Stimulated activated memory B cell treated with anti-CD40 and anti-IgM and Interleukin-4, amounts not matched to agents 10 μg/mL and 1 μg/mL and 100 μg/mL, for 72 hours (primary cell): Measurements from ENCODE around the gene TRRAP.

ENCODE experiments used
- ATAC-seq: fragments of 150-1000 bp; cut with Tn5 transposase; 2 replicates; pipeline ENCODE4 v1.10.0; 2021
- H3K27ac Mint-ChIP-seq: one replicate; pipeline ENCODE4 v1.8.0; 2022; ENCODE audit warnings: mild to moderate bottlenecking, mixed read lengths
- H3K27me3 Mint-ChIP-seq: one replicate; pipeline ENCODE4 v1.8.0; 2022; ENCODE audit warnings: mixed read lengths
- H3K36me3 Mint-ChIP-seq: one replicate; pipeline ENCODE4 v1.8.0; 2022; ENCODE audit warnings: mixed read lengths
- H3K4me1 Mint-ChIP-seq: one replicate; pipeline ENCODE4 v1.8.0; 2022; ENCODE audit warnings: mixed read lengths
- H3K4me3 Mint-ChIP-seq: one replicate; pipeline ENCODE4 v1.8.0; 2022; ENCODE audit warnings: mild to moderate bottlenecking, moderate library complexity, mixed read lengths
- H3K9me3 Mint-ChIP-seq: one replicate; pipeline ENCODE4 v1.8.0; 2022; ENCODE audit warnings: mixed read lengths

TRRAP gene

DNA sequence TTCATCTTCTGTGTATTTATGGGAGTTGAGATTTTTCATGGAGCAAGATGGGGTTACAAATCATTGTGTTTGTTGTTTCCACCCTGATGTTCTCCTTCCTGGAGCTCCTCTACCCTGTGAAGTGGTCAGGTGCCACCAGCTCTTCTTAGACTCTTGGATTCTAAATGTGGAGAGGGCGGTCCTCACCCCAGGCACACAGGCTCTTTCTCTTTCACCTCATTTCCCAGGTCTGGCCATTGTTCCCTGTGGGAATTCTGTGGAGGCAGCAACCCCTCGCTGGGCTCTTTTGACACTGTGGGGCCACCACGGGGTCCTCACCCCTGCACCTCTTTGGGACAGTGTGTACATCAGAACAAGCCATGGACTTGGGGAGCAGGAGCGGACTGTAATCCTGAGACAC lies 95.9 kb downstream of the TRRAP start:
- no peak overlapping the region for H3K27ac Mint-ChIP-seq
- no peaks in the 10 kb centered on the region for H3K27me3 Mint-ChIP-seq
- H3K9me3 Mint-ChIP-seq, result no peaks in the 10 kb centered on the region
- ATAC-seq, result no peak
- H3K36me3 Mint-ChIP-seq, result peaks cover 87% of the 10 kb centered on the region
- H3K4me1 Mint-ChIP-seq, result no peaks in the 10 kb centered on the region
- no peak overlapping the region for H3K4me3 Mint-ChIP-seq

GRCh38 chr7:98974906-98975816 lies 96.8 kb downstream of the TRRAP start:
- no peak for ATAC-seq
- H3K27ac Mint-ChIP-seq, result no peak overlapping the region
- no peaks in the 10 kb centered on the region for H3K9me3 Mint-ChIP-seq
- no peaks in the 10 kb centered on the region for H3K27me3 Mint-ChIP-seq
- no peaks in the 10 kb centered on the region for H3K4me1 Mint-ChIP-seq
- no peak overlapping the region for H3K4me3 Mint-ChIP-seq
- H3K36me3 Mint-ChIP-seq, result peaks cover 85% of the 10 kb centered on the region

DNA sequence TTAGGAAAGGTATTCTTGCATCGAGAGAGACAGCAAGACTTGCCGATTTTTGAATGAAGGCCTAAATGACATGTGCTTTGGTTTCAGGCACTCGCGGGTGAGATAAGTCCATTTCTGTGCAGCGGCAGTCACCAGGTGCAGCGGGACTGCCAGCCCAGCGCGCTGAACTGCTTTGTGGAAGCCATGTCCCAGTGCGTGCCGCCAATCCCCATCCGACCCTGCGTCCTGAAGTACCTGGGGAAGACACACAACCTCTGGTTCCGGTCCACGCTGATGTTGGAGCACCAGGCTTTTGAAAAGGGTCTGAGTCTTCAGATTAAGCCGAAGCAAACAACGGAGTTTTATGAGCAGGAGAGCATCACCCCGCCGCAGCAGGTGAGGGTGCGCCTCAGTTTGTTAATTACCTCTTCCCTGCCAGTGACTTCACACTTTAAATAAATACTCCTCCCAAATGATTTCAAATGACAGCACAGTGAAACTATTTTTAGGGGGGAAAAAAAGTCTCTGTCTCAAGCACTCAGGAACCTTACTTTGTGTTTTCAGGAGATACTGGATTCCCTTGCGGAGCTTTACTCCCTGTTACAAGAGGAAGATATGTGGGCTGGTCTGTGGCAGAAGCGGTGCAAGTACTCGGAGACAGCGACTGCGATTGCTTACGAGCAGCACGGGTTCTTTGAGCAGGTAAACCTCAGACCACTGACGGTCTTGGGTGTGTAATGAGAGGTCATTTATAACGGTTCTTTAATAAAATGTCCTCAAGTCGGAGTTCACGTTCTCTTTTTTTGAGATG lies 98.3 kb downstream of the TRRAP start:
- Mint-ChIP-seq H3K4me3 (no peak overlapping the region), H3K9me3 (no peaks in the 10 kb centered on the region), H3K27me3 (no peaks in the 10 kb centered on the region), H3K36me3 (peaks cover 85% of the 10 kb centered on the region), H3K27ac (no peak overlapping the region), H3K4me1 (no peaks in the 10 kb centered on the region)
- no peak for ATAC-seq

- no peaks in the 10 kb centered on the region for H3K9me3 Mint-ChIP-seq
- no peak overlapping the region for H3K4me3 Mint-ChIP-seq
- H3K27me3 Mint-ChIP-seq, result no peaks in the 10 kb centered on the region
- no peaks in the 10 kb centered on the region for H3K4me1 Mint-ChIP-seq
- peaks cover 85% of the 10 kb centered on the region for H3K36me3 Mint-ChIP-seq
- no peak for ATAC-seq
- no peak overlapping the region for H3K27ac Mint-ChIP-seq
These were observed 100.3 kb downstream of the TRRAP start for GRCh38 chr7:98978672-98979071.

DNA sequence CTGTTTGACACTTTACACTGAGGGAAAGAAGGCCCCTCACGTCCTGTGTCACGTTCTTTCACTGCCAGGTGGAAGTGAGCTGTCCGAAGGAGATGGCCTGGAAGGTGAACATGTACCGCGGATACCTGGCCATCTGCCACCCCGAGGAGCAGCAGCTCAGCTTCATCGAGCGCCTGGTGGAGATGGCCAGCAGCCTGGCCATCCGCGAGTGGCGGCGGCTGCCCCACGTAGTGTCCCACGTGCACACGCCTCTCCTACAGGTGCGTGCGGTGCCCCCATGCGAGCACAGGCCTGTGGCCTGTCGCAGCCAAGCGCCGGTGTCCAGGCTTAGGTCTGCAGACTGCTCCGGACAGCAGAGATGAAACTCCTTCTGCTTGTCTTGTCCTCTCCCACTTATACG lies 103.4 kb downstream of the TRRAP start:
- H3K9me3 Mint-ChIP-seq, result peaks cover 6% of the 10 kb centered on the region
- H3K36me3 Mint-ChIP-seq, result peaks cover 86% of the 10 kb centered on the region
- no peaks in the 10 kb centered on the region for H3K4me1 Mint-ChIP-seq
- H3K27me3 Mint-ChIP-seq, result no peaks in the 10 kb centered on the region
- no peak overlapping the region for H3K27ac Mint-ChIP-seq
- no peak overlapping the region for H3K4me3 Mint-ChIP-seq
- no peak for ATAC-seq

DNA sequence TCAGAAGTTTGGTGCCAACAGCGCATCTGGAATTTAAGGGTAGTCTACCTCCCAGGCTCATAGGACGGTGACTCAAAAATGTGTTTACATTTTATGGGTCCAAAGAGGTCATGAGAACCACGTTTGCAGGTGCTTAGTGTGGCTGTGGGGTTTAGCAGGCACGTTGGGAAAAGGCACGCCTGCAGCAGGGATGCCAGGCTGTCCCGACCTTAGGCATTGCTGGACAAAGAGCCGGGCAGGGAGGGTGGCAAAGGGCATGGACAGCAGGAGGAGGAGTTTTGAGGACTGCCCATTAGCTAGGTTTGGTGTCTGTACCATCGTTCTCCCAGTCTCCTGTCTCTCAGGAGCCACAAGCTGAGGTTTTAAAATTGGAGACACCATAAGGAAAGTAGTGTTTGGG lies 104.4 kb downstream of the TRRAP start:
- Mint-ChIP-seq H3K4me3 (no peak overlapping the region), H3K27me3 (no peaks in the 10 kb centered on the region), H3K9me3 (peaks cover 6% of the 10 kb centered on the region), H3K36me3 (peaks cover 88% of the 10 kb centered on the region), H3K27ac (no peak overlapping the region), H3K4me1 (no peaks in the 10 kb centered on the region)
- no peak for ATAC-seq

DNA sequence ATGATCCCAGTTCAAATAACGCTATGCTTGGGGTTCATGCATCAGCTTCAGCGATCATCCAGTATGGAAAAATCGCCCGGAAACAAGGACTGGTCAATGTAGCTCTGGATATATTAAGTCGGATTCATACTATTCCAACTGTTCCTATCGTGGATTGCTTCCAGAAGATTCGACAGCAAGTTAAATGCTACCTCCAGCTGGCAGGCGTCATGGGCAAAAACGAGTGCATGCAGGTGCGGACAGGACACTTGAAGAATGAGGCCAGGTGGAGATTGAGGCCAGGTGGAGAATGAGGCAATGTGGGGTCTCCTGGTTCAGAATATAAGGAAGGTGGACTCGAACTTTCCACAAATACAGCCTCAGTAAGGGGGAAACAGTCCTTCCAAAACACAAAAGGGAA lies 105.8 kb downstream of the TRRAP start:
- peaks cover 6% of the 10 kb centered on the region for H3K9me3 Mint-ChIP-seq

DNA sequence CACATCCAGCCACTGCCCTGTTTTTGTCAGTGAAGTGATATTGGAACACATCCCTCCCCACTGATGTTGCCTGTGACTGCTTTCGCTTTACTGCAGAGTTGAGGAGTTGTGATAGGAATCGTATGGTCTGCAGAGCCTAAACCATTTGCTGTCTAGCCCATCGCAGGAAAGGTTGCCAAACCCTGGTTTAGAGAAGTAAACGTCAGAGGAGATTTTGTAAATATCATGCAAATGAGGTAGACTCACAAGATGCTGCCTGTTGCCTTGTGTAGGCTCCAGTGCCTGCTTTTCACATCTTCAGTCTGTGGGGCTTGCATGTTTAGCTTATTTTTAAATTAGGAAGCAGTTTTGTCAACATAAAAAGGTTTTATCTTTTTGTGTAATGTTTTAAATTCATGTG lies 107.1 kb downstream of the TRRAP start:
- no peak overlapping the region for H3K27ac Mint-ChIP-seq
- ATAC-seq, result no peak
- H3K9me3 Mint-ChIP-seq, result peaks cover 6% of the 10 kb centered on the region
- peaks cover 91% of the 10 kb centered on the region for H3K36me3 Mint-ChIP-seq
- H3K4me3 Mint-ChIP-seq, result no peak overlapping the region
- no peaks in the 10 kb centered on the region for H3K4me1 Mint-ChIP-seq
- no peaks in the 10 kb centered on the region for H3K27me3 Mint-ChIP-seq

More for the DNA sequence above, 105.8 kb downstream of the TRRAP start:
- Mint-ChIP-seq H3K4me1 (no peaks in the 10 kb centered on the region), H3K4me3 (no peak overlapping the region), H3K27ac (no peak overlapping the region), H3K27me3 (no peaks in the 10 kb centered on the region), H3K36me3 (peaks cover 93% of the 10 kb centered on the region)
- ATAC-seq, result no peak

DNA sequence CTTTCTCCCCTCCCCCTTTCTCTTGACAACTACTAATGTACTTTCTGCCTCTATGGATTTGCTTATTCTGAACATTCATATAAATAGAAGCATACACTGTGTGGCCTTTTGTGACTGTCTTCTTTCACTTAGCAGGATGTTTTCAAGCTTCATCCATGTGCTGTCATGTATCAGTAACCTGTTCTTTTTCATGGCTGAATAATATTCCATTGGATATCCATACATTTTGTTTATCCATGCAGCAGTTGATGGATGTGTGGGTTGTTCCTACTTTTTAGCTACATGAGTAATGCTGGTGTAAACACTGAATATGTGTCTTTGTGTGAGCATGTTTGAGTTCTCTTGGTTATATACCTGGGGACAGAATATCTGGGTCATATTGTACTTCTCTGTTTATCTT lies 107.6 kb downstream of the TRRAP start:
- H3K4me3 Mint-ChIP-seq, result no peak overlapping the region
- no peak overlapping the region for H3K27ac Mint-ChIP-seq
- peaks cover 86% of the 10 kb centered on the region for H3K36me3 Mint-ChIP-seq
- no peaks in the 10 kb centered on the region for H3K4me1 Mint-ChIP-seq
- ATAC-seq, result no peak
- H3K27me3 Mint-ChIP-seq, result no peaks in the 10 kb centered on the region
- peaks cover 6% of the 10 kb centered on the region for H3K9me3 Mint-ChIP-seq

DNA sequence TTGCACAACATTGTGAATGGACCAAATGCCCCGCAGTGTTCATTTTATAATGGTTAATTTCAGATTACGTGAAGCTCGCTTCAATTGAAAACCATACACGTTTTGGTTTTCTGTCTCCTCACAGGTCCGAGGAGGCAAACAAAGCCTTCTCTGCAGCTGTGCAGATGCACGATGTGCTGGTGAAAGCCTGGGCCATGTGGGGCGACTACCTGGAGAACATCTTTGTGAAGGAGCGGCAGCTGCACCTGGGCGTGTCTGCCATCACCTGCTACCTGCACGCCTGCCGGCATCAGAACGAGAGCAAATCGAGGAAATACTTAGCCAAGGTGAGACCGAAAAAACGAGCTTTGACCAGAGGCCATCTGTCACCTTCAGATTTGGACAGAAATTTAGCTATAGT lies 110.3 kb downstream of the TRRAP start:
- Mint-ChIP-seq H3K9me3 (peaks cover 6% of the 10 kb centered on the region), H3K4me1 (no peaks in the 10 kb centered on the region), H3K27ac (no peak overlapping the region), H3K4me3 (no peak overlapping the region), H3K36me3 (peaks cover 82% of the 10 kb centered on the region), H3K27me3 (no peaks in the 10 kb centered on the region)
- no peak for ATAC-seq

DNA sequence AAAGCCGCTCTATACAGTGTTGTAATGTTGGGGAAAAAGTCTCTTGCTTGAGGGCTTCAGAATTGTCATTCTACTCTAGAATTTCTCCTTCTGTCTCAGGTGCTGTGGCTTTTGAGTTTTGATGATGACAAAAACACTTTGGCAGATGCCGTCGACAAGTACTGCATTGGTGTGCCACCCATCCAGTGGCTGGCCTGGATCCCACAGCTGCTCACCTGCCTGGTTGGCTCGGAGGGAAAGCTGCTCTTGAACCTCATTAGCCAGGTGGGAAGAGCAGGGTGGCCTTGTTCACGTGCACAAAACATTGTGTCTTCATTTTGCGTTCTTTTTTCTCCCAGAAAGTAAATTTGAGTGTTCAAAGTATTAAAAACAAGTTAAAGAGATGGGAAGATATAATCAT lies 112.0 kb downstream of the TRRAP start:
- Mint-ChIP-seq H3K27ac (no peak overlapping the region), H3K9me3 (peaks cover 6% of the 10 kb centered on the region), H3K27me3 (no peaks in the 10 kb centered on the region), H3K4me1 (peaks cover under 1% of the 10 kb centered on the region), H3K36me3 (peaks cover 76% of the 10 kb centered on the region), H3K4me3 (no peak overlapping the region)
- ATAC-seq, result no peak

- H3K4me1 Mint-ChIP-seq, result peaks cover 9% of the 10 kb centered on the region
- peaks cover 2% of the 10 kb centered on the region for H3K9me3 Mint-ChIP-seq
- peaks cover 76% of the 10 kb centered on the region for H3K36me3 Mint-ChIP-seq
- H3K27me3 Mint-ChIP-seq, result no peaks in the 10 kb centered on the region
- no peak overlapping the region for H3K4me3 Mint-ChIP-seq
- no peak for ATAC-seq
- H3K27ac Mint-ChIP-seq, result no peak overlapping the region
These were observed 112.8 kb downstream of the TRRAP start for GRCh38 chr7:98991141-98991540.

- Mint-ChIP-seq H3K9me3 (no peaks in the 10 kb centered on the region), H3K4me1 (peaks cover 10% of the 10 kb centered on the region), H3K4me3 (no peak overlapping the region), H3K27me3 (no peaks in the 10 kb centered on the region), H3K27ac (no peak overlapping the region), H3K36me3 (peaks cover 68% of the 10 kb centered on the region)
- no peak for ATAC-seq
These were observed 113.7 kb downstream of the TRRAP start for GRCh38 chr7:98992076-98992475.

- Mint-ChIP-seq H3K27me3 (no peaks in the 10 kb centered on the region), H3K4me1 (peaks cover 10% of the 10 kb centered on the region), H3K4me3 (no peak overlapping the region), H3K9me3 (no peaks in the 10 kb centered on the region), H3K36me3 (peaks cover 56% of the 10 kb centered on the region), H3K27ac (no peak overlapping the region)
- no peak for ATAC-seq
These were observed 114.9 kb downstream of the TRRAP start for GRCh38 chr7:98993024-98993897.
